HG03196 (cell line): ENCODE measurements around the gene KLK7.

Source experiments
- ATAC-seq: cut with Tn5 transposase; IDR thresholded peaks from one replicate; pipeline ENCODE4 v1.9.1; 2021; ENCODE audit not compliant: unreplicated experiment

KLK7 gene

GRCh38 chr19:50983625-50984292, at the start of gene KLK7:
TSS of gene KLK7 (minus strand) at chr19:50983917. CDS start at chr19:50982399, 1,518 bp downstream.
- no peak for ATAC-seq

- no peak for ATAC-seq
These were observed 48.1 kb upstream of the KLK7 start for GRCh38 chr19:51031880-51032225.

GRCh38 chr19:51031220-51031879, 47.6 kb upstream of the KLK7 start:
- ATAC-seq = no peak

GRCh38 chr19:51030631-51031030, 46.9 kb upstream of the KLK7 start:
- no peak for ATAC-seq

- ATAC-seq = no peak
These were observed 46.0 kb upstream of the KLK7 start for GRCh38 chr19:51029718-51030117.

- no peak for ATAC-seq
These were observed 44.2 kb upstream of the KLK7 start for GRCh38 chr19:51027873-51028272.

GRCh38 chr19:51027126-51027806, 43.5 kb upstream of the KLK7 start:
- ATAC-seq = no peak

GRCh38 chr19:51026554-51026831, 42.8 kb upstream of the KLK7 start, which contains the start of gene KLK11:
TSS of gene KLK11 (minus strand) at chr19:51026616. CDS start at chr19:51025631, 985 bp downstream.
- no peak for ATAC-seq

GRCh38 chr19:51025809-51026553, 42.3 kb upstream of the KLK7 start:
- ATAC-seq = no peak

- no peak for ATAC-seq
These were observed 41.7 kb upstream of the KLK7 start for GRCh38 chr19:51025401-51025800.

GRCh38 chr19:51024924-51025323, 41.2 kb upstream of the KLK7 start:
- no peak for ATAC-seq

GRCh38 chr19:51023946-51024345, 40.2 kb upstream of the KLK7 start:
- no peak for ATAC-seq

GRCh38 chr19:51022526-51022925, 38.8 kb upstream of the KLK7 start:
- no peak for ATAC-seq

GRCh38 chr19:51020988-51021651, 37.4 kb upstream of the KLK7 start:
- no peak for ATAC-seq

- no peak for ATAC-seq
These were observed 35.8 kb upstream of the KLK7 start, which contains the start of gene KLK10 for GRCh38 chr19:51019544-51019925. TSS of gene KLK10 (minus strand) at chr19:51019709. CDS start at chr19:51019130, 579 bp downstream.

GRCh38 chr19:51018745-51019543, 35.2 kb upstream of the KLK7 start:
- no peak for ATAC-seq

- no peak for ATAC-seq
These were observed 33.3 kb upstream of the KLK7 start for GRCh38 chr19:51016798-51017683.

- ATAC-seq = no peak
These were observed 32.1 kb upstream of the KLK7 start for GRCh38 chr19:51015691-51016267.

- no peak for ATAC-seq
These were observed 30.5 kb upstream of the KLK7 start for GRCh38 chr19:51014242-51014641.
